ENCODE results near the gene TNRC18.

- TF ChIP-seq, protein P1, sequence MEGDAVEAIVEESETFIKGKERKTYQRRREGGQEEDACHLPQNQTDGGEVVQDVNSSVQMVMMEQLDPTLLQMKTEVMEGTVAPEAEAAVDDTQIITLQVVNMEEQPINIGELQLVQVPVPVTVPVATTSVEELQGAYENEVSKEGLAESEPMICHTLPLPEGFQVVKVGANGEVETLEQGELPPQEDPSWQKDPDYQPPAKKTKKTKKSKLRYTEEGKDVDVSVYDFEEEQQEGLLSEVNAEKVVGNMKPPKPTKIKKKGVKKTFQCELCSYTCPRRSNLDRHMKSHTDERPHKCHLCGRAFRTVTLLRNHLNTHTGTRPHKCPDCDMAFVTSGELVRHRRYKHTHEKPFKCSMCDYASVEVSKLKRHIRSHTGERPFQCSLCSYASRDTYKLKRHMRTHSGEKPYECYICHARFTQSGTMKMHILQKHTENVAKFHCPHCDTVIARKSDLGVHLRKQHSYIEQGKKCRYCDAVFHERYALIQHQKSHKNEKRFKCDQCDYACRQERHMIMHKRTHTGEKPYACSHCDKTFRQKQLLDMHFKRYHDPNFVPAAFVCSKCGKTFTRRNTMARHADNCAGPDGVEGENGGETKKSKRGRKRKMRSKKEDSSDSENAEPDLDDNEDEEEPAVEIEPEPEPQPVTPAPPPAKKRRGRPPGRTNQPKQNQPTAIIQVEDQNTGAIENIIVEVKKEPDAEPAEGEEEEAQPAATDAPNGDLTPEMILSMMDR (IDR thresholded peaks at IDR 0.05), result no peak
- TF ChIP-seq EP300 (IDR thresholded peaks at IDR 0.05), result no peak
- TF ChIP-seq POLR2A (IDR thresholded peaks at IDR 0.05), result no peak
These were observed 81.0 kb downstream of the TNRC18 start for GRCh38 chr7:5342631-5343030.
